ENCODE measurements around the gene ORC3. TPM values are rescaled to one million over a fixed set of nuclear protein-coding genes. Genes with fewer than 3 reads are reported as not detected.
"Not testable (repeated sequence)": the region's sequence is repeated elsewhere in the genome, so short reads cannot be mapped to it uniquely, and the experiment has no call there.

ORC3 gene
- total RNA-seq, 1 experiment from 2014 or later = 50.9 TPM

- DNase-seq = peak; percentile 80
- no peaks in the 10 kb centered on the region for H3K9me3 ChIP-seq (ENCODE audit: low read length)
- H3K27me3 ChIP-seq (ENCODE audit: low read length) = no peaks in the 10 kb centered on the region
- H3K36me3 ChIP-seq (ENCODE audit: insufficient read depth, low read length) = peaks cover 20% of the 10 kb centered on the region
- peak overlapping the region; percentile 87 for H3K27ac ChIP-seq (ENCODE audit: low read length)
- peaks cover 38% of the 10 kb centered on the region for H4K20me1 ChIP-seq (ENCODE audit: insufficient read depth, low read depth, low read length)
- peak overlapping the region; percentile 68 for H3K4me3 ChIP-seq (ENCODE audit: low read length)
- peaks cover 48% of the 10 kb centered on the region for H3K4me1 ChIP-seq (ENCODE audit: low read length)
- peak overlapping the region; percentile 18 for H2AFZ ChIP-seq (ENCODE audit: low read length)
- no peaks in the 10 kb centered on the region for H3K9me2 ChIP-seq (replicated peaks; ENCODE audit: insufficient read depth, low read length)
- peak overlapping the region; percentile 90 for H3K4me2 ChIP-seq (ENCODE audit: low read depth, low read length, poor library complexity, severe bottlenecking)
- peak overlapping the region; percentile 59 for H3K9ac ChIP-seq (ENCODE audit: low read length)
- peaks cover 45% of the 10 kb centered on the region for H3K79me2 ChIP-seq (ENCODE audit: low read length)
Measured at GRCh38 chr6:87702589-87702945, 112.6 kb downstream of the ORC3 start.

DNA sequence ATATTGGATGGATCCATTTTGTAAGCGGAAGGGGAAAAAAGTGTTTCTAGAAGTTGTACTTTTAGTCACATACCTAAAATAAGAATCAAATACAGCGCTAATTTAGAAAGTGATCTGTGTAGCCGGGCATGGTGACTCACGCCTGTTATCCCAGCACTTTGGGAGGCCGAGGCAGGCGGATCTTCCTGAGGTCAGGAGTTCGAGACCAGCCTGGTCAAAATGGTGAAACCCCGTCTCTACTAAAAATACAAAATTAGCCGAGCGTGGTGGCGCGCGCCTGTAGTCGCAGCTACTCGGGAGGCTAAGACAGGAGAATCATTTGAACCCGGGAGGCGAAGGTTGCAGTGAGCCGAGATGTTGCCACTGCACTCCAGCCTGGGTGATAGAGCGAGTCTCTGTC lies 113.1 kb downstream of the ORC3 start:
- peak overlapping the region; percentile 90 for H3K4me2 ChIP-seq (ENCODE audit: low read depth, low read length, poor library complexity, severe bottlenecking)
- peaks cover 43% of the 10 kb centered on the region for H3K4me1 ChIP-seq (ENCODE audit: low read length)
- H3K9me2 ChIP-seq (replicated peaks; ENCODE audit: insufficient read depth, low read length); DNase-seq; H3K27me3 ChIP-seq (ENCODE audit: low read length); H3K9me3 ChIP-seq (ENCODE audit: low read length): not testable (repeated sequence)
- peak overlapping the region; percentile 59 for H3K9ac ChIP-seq (ENCODE audit: low read length)
- peak overlapping the region; percentile 68 for H3K4me3 ChIP-seq (ENCODE audit: low read length)
- H2AFZ ChIP-seq (ENCODE audit: low read length) = peak overlapping the region; percentile 18
- peak overlapping the region; percentile 87 for H3K27ac ChIP-seq (ENCODE audit: low read length)
- H3K79me2 ChIP-seq (ENCODE audit: low read length) = peaks cover 40% of the 10 kb centered on the region
- peaks cover 15% of the 10 kb centered on the region for H3K36me3 ChIP-seq (ENCODE audit: insufficient read depth, low read length)
- peaks cover 33% of the 10 kb centered on the region for H4K20me1 ChIP-seq (ENCODE audit: insufficient read depth, low read depth, low read length)

GRCh38 chr6:87705070-87705691 lies 115.2 kb downstream of the ORC3 start:
- H3K9me2 ChIP-seq (replicated peaks; ENCODE audit: insufficient read depth, low read length) = no peaks in the 10 kb centered on the region
- no peaks in the 10 kb centered on the region for H3K27me3 ChIP-seq (ENCODE audit: low read length)
- H2AFZ ChIP-seq (ENCODE audit: low read length) = peak overlapping the region; percentile 89
- H3K4me1 ChIP-seq (ENCODE audit: low read length) = peaks cover 24% of the 10 kb centered on the region
- H3K9me3 ChIP-seq (ENCODE audit: low read length) = no peaks in the 10 kb centered on the region
- no peak overlapping the region for H3K4me3 ChIP-seq (ENCODE audit: low read length)
- H3K4me2 ChIP-seq (ENCODE audit: low read depth, low read length, poor library complexity, severe bottlenecking) = no peak overlapping the region
- no peak for DNase-seq
- peaks cover 19% of the 10 kb centered on the region for H3K79me2 ChIP-seq (ENCODE audit: low read length)
- no peaks in the 10 kb centered on the region for H3K36me3 ChIP-seq (ENCODE audit: insufficient read depth, low read length)
- no peak overlapping the region for H3K9ac ChIP-seq (ENCODE audit: low read length)
- H3K27ac ChIP-seq (ENCODE audit: low read length) = no peak overlapping the region; the same call in 1 of the 2 replicates
- H4K20me1 ChIP-seq (ENCODE audit: insufficient read depth, low read depth, low read length) = peaks cover 12% of the 10 kb centered on the region

DNA sequence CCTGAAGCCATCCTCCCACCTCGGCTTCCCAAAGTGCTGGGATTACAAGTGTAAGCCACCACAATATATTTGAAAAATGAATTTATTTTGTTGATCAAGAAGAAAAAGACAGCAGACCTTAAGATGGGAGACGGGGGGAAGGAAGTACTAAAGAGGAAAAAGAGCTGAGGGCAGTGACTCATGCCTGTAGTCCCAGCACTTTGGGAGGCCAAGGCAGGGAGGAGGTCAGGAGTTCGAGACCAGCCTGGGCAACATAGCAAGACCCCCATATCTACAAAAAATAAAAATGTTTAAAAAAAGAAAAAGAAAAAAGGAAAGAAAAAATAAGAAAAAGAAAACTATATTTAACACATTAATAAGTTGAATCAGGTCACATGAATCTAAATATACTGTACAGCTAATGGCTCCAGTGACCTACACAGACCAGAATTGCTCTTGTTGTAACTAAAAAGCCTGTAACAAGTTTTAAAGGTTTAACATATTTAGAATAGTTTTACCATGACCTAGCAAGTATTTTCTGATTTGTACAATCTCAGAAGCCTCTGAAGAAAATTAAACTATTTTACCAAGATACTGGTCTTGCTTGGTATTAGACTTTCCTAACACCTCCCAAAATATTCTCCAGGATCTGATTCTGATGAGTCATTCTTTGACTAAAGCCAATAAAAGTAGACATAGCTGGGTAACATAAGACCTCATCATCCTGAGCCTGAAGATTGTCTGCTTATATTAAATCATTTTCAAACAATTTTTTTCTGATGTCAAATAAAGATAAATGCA lies 116.4 kb downstream of the ORC3 start:
- H3K9me2 ChIP-seq (replicated peaks; ENCODE audit: insufficient read depth, low read length) = no peaks in the 10 kb centered on the region
- DNase-seq = peak; percentile 29
- H3K9ac ChIP-seq (ENCODE audit: low read length) = no peak overlapping the region
- H4K20me1 ChIP-seq (ENCODE audit: insufficient read depth, low read depth, low read length) = 0 out of 2 replicates have a peak, but pooled peaks cover under 1% of the 10 kb centered on the region
- peak overlapping the region; percentile 33 for H3K4me2 ChIP-seq (ENCODE audit: low read depth, low read length, poor library complexity, severe bottlenecking)
- peak overlapping the region; percentile 19 for H3K27ac ChIP-seq (ENCODE audit: low read length)
- no peaks in the 10 kb centered on the region for H3K36me3 ChIP-seq (ENCODE audit: insufficient read depth, low read length)
- H3K9me3 ChIP-seq (ENCODE audit: low read length) = no peaks in the 10 kb centered on the region
- no peaks in the 10 kb centered on the region for H3K27me3 ChIP-seq (ENCODE audit: low read length)
- H2AFZ ChIP-seq (ENCODE audit: low read length) = peak overlapping the region; percentile 79; the same call in 1 of the 2 replicates
- H3K4me3 ChIP-seq (ENCODE audit: low read length) = no peak overlapping the region
- peaks cover 24% of the 10 kb centered on the region for H3K4me1 ChIP-seq (ENCODE audit: low read length)
- peaks cover 7% of the 10 kb centered on the region for H3K79me2 ChIP-seq (ENCODE audit: low read length)

DNA sequence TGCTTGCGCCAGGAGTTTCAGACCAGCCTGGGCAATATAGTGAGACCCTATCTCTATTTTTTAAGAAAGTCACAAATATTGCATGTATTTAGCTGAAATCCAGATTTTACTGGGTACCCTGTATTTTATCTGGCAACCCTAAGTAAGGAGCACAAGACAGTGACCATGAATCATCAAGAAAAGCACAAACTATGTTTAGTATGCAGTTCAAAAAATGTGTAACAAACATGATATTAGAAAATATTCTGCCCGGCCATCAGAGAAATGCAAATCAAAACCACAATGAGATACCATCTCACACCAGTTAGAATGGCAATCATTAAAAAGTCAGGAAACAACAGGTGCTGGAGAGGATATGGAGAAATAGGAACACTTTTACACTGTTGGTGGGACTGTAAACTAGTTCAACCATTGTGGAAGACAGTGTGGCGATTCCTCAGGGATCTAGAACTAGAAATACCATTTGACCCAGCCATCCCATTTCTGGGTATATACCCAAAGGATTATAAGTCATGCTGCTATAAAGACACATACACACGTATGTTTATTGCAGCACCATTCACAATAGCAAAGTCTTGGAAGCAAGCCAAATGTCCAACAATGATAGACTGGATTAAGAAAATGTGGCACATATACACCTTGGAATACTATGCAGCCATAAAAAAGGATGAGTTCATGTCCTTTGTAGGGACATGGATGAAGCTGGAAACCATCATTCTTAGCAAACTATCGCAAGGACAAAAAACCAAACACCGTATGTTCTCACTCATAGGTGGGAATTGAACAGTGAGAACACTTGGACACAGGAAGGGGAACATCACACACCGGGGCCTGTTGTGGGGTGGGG lies 118.9 kb downstream of the ORC3 start:
- peaks cover 19% of the 10 kb centered on the region for H3K4me1 ChIP-seq (ENCODE audit: low read length)
- H3K9me2 ChIP-seq (replicated peaks; ENCODE audit: insufficient read depth, low read length); H3K4me2 ChIP-seq (ENCODE audit: low read depth, low read length, poor library complexity, severe bottlenecking); H2AFZ ChIP-seq (ENCODE audit: low read length); H3K36me3 ChIP-seq (ENCODE audit: insufficient read depth, low read length); H3K9me3 ChIP-seq (ENCODE audit: low read length); DNase-seq; H4K20me1 ChIP-seq (ENCODE audit: insufficient read depth, low read depth, low read length); H3K9ac ChIP-seq (ENCODE audit: low read length); H3K79me2 ChIP-seq (ENCODE audit: low read length); H3K27ac ChIP-seq (ENCODE audit: low read length); H3K4me3 ChIP-seq (ENCODE audit: low read length); H3K27me3 ChIP-seq (ENCODE audit: low read length): not testable (repeated sequence)

DNA sequence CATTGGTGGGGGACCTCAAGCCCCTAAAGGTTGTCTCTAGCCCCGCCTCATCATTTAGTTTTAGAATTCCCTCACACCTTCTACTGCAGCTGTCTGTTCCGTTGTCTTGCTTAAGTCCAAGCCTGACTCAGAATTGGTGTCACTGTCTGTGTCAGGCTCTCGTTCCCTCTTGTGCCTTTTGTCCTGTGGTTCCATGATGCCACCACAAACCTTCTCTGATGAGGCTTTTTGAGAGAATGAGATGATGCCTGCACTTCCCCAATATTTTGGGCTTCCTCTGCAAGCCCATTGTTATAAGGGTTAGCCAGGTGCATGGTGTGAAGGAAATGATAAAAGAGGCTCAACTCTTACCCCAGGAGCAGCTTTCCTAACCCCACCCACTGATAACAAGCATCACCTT lies 120.2 kb downstream of the ORC3 start:
- H3K4me1 ChIP-seq (ENCODE audit: low read length) = peaks cover 15% of the 10 kb centered on the region
- H3K36me3 ChIP-seq (ENCODE audit: insufficient read depth, low read length) = no peaks in the 10 kb centered on the region
- no peak overlapping the region for H3K4me2 ChIP-seq (ENCODE audit: low read depth, low read length, poor library complexity, severe bottlenecking)
- H4K20me1 ChIP-seq (ENCODE audit: insufficient read depth, low read depth, low read length) = no peaks in the 10 kb centered on the region
- H3K9ac ChIP-seq (ENCODE audit: low read length) = no peak overlapping the region
- peak; percentile 33 for DNase-seq
- H3K27me3 ChIP-seq (ENCODE audit: low read length) = no peaks in the 10 kb centered on the region
- no peaks in the 10 kb centered on the region for H3K9me3 ChIP-seq (ENCODE audit: low read length)
- no peaks in the 10 kb centered on the region for H3K9me2 ChIP-seq (replicated peaks; ENCODE audit: insufficient read depth, low read length)
- no peak overlapping the region for H3K27ac ChIP-seq (ENCODE audit: low read length)
- H3K4me3 ChIP-seq (ENCODE audit: low read length) = no peak overlapping the region
- H2AFZ ChIP-seq (ENCODE audit: low read length) = no peak overlapping the region
- H3K79me2 ChIP-seq (ENCODE audit: low read length) = no peaks in the 10 kb centered on the region

DNA sequence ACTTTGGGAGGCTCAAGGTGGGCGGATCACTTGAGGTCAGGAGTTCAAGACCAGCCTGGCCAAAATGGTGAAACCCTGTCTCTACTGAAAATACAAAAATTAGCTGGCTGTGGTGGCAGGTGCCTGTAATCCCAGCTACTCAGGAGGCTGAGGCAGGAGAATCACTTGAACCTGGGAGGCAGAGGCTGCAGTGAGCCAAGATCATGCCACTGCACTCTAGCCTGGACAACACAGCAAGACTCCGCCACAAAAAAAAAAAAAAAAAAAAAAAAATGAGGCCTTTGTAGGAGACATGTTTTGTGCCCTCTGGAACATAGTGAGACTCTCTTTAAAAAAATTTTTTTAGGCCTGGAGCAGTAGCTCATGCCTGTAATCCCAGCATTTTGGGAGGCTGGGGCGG lies 122.8 kb downstream of the ORC3 start:
- not testable (repeated sequence) for H3K79me2 ChIP-seq (ENCODE audit: low read length)

More for the DNA sequence above, 122.8 kb downstream of the ORC3 start:
- not testable (repeated sequence) for H3K4me1 ChIP-seq (ENCODE audit: low read length); H3K9me3 ChIP-seq (ENCODE audit: low read length); H4K20me1 ChIP-seq (ENCODE audit: insufficient read depth, low read depth, low read length); H3K9me2 ChIP-seq (replicated peaks; ENCODE audit: insufficient read depth, low read length); H3K4me3 ChIP-seq (ENCODE audit: low read length); H3K9ac ChIP-seq (ENCODE audit: low read length); DNase-seq; H3K27ac ChIP-seq (ENCODE audit: low read length); H3K36me3 ChIP-seq (ENCODE audit: insufficient read depth, low read length); H2AFZ ChIP-seq (ENCODE audit: low read length); H3K4me2 ChIP-seq (ENCODE audit: low read depth, low read length, poor library complexity, severe bottlenecking); H3K27me3 ChIP-seq (ENCODE audit: low read length)

All from Karpas-422 (cell line).